ENCODE measurements around the gene UBE2I.

The UBE2I gene

GRCh38 chr16:1275791-1276579 is 33.5 kb upstream of the UBE2I start:
- H3K4me3 ChIP-seq (ENCODE audit: low read depth in 1 of 2, low read length in 2 of 2), result no peak overlapping the region
- H3K27ac ChIP-seq (ENCODE audit: low read length), result no peak overlapping the region
- H4K20me1 ChIP-seq (ENCODE audit: insufficient read depth, low read length), result no peaks in the 10 kb centered on the region; the same call in 1 of the 2 replicates
- no peaks in the 10 kb centered on the region for H3K36me3 ChIP-seq (ENCODE audit: insufficient read depth, low read length)
- no peaks in the 10 kb centered on the region for H3K27me3 ChIP-seq (ENCODE audit: insufficient read depth, low read length, poor library complexity)
- no peaks in the 10 kb centered on the region for H3K9me3 ChIP-seq (ENCODE audit: insufficient read depth, low read length, severe bottlenecking)
- no peak overlapping the region for H3K4me2 ChIP-seq (ENCODE audit: insufficient read depth, low read length)
- no peak for DNase-seq
- ATAC-seq (ENCODE audit: insufficient read depth, low read depth), result no peak
- H2AFZ ChIP-seq (ENCODE audit: low read depth, low read length), result no peak overlapping the region
- TF ChIP-seq CTCF (IDR thresholded peaks at IDR 0.05; ENCODE audit: borderline replicate concordance, extremely low read depth, low read length, poor library complexity, severe bottlenecking) (no peak), EZH2 (IDR thresholded peaks at IDR 0.05; ENCODE audit: borderline replicate concordance, low read depth, low read length, severe bottlenecking) (no peak)
- H3K9ac ChIP-seq (ENCODE audit: low read depth, low read length), result no peak overlapping the region
- H3K79me2 ChIP-seq (ENCODE audit: insufficient read depth, low read length), result no peaks in the 10 kb centered on the region
- no peaks in the 10 kb centered on the region for H3K4me1 ChIP-seq (ENCODE audit: insufficient read depth, low read length)

GRCh38 chr16:1276580-1276878 is 32.9 kb upstream of the UBE2I start:
- Histone ChIP-seq H3K4me2 (ENCODE audit: insufficient read depth, low read length) (no peak overlapping the region), H3K27me3 (ENCODE audit: insufficient read depth, low read length, poor library complexity) (no peaks in the 10 kb centered on the region), H4K20me1 (ENCODE audit: insufficient read depth, low read length) (no peaks in the 10 kb centered on the region; the same call in 1 of the 2 replicates), H2AFZ (ENCODE audit: low read depth, low read length) (no peak overlapping the region), H3K36me3 (ENCODE audit: insufficient read depth, low read length) (no peaks in the 10 kb centered on the region), H3K9me3 (ENCODE audit: insufficient read depth, low read length, severe bottlenecking) (no peaks in the 10 kb centered on the region), H3K4me3 (ENCODE audit: low read depth in 1 of 2, low read length in 2 of 2) (no peak overlapping the region), H3K79me2 (ENCODE audit: insufficient read depth, low read length) (no peaks in the 10 kb centered on the region), H3K4me1 (ENCODE audit: insufficient read depth, low read length) (no peaks in the 10 kb centered on the region), H3K9ac (ENCODE audit: low read depth, low read length) (no peak overlapping the region), H3K27ac (ENCODE audit: low read length) (no peak overlapping the region)
- ATAC-seq (ENCODE audit: insufficient read depth, low read depth), result no peak
- DNase-seq, result no peak
- no peak for TF ChIP-seq CTCF (IDR thresholded peaks at IDR 0.05; ENCODE audit: borderline replicate concordance, extremely low read depth, low read length, poor library complexity, severe bottlenecking)
- TF ChIP-seq EZH2 (IDR thresholded peaks at IDR 0.05; ENCODE audit: borderline replicate concordance, low read depth, low read length, severe bottlenecking), result no peak

GRCh38 chr16:1277151-1277598 is 32.3 kb upstream of the UBE2I start:
- no peak overlapping the region for H3K4me3 ChIP-seq (ENCODE audit: low read depth in 1 of 2, low read length in 2 of 2)
- DNase-seq, result no peak
- no peak overlapping the region for H3K4me2 ChIP-seq (ENCODE audit: insufficient read depth, low read length)
- no peak for ATAC-seq (ENCODE audit: insufficient read depth, low read depth)
- no peak overlapping the region for H3K9ac ChIP-seq (ENCODE audit: low read depth, low read length)
- H3K36me3 ChIP-seq (ENCODE audit: insufficient read depth, low read length), result no peaks in the 10 kb centered on the region
- no peaks in the 10 kb centered on the region for H3K4me1 ChIP-seq (ENCODE audit: insufficient read depth, low read length)
- no peak overlapping the region for H2AFZ ChIP-seq (ENCODE audit: low read depth, low read length)
- no peaks in the 10 kb centered on the region; the same call in 1 of the 2 replicates for H4K20me1 ChIP-seq (ENCODE audit: insufficient read depth, low read length)
- no peaks in the 10 kb centered on the region for H3K9me3 ChIP-seq (ENCODE audit: insufficient read depth, low read length, severe bottlenecking)
- H3K27me3 ChIP-seq (ENCODE audit: insufficient read depth, low read length, poor library complexity), result no peaks in the 10 kb centered on the region
- no peaks in the 10 kb centered on the region for H3K79me2 ChIP-seq (ENCODE audit: insufficient read depth, low read length)
- H3K27ac ChIP-seq (ENCODE audit: low read length), result no peak overlapping the region
- no peak for TF ChIP-seq EZH2 (IDR thresholded peaks at IDR 0.05; ENCODE audit: borderline replicate concordance, low read depth, low read length, severe bottlenecking)
- no peak for TF ChIP-seq CTCF (IDR thresholded peaks at IDR 0.05; ENCODE audit: borderline replicate concordance, extremely low read depth, low read length, poor library complexity, severe bottlenecking)
